ENCODE measurements around the gene GLYATL1B.
"Not testable (repeated sequence)": the region's sequence is repeated elsewhere in the genome, so short reads cannot be mapped to it uniquely, and the experiment has no call there.

DNA sequence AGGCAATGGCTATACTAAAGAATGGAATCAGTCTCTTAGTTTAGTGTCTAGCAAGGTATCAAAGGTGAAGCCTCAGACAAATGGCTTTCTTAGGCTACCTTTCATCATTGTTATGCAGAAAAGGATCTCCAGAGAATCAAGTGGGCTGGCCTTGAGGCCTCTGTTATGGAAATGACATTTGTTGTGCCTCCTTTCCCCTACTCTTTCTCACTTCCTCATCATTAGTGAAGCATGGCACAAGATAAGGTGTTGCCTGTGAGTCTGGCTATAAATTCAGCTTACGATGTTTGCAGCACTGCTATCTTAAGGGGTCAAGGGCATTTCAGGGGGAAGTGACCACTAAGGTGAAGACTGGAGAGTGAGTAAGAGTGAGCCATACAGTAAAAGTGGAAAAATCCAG lies 9.1 kb downstream of the GLYATL1B start:
- TF ChIP-seq OSR1 (CRISPR knock-in tag; IDR thresholded peaks at IDR 0.05); CSDC2 (CRISPR knock-in tag; IDR thresholded peaks at IDR 0.05); ISL1 (CRISPR knock-in tag; IDR thresholded peaks at IDR 0.05); BACH2 (CRISPR knock-in tag; IDR thresholded peaks at IDR 0.05; ENCODE audit: borderline replicate concordance); ZNF565 (CRISPR knock-in tag; conservative IDR thresholded peaks at IDR 0.05; ENCODE audit: low read depth); TOX (CRISPR knock-in tag; IDR thresholded peaks at IDR 0.05; ENCODE audit: borderline replicate concordance); ZFP30 (CRISPR knock-in tag; IDR thresholded peaks at IDR 0.05); PPARA (CRISPR knock-in tag; IDR thresholded peaks at IDR 0.05; ENCODE audit: borderline replicate concordance); SNAI2 (CRISPR knock-in tag; IDR thresholded peaks at IDR 0.05); ZFP3 (CRISPR knock-in tag; IDR thresholded peaks at IDR 0.05); ZNF70 (CRISPR knock-in tag; IDR thresholded peaks at IDR 0.05): not testable (repeated sequence)
- TF ChIP-seq, protein P1, sequence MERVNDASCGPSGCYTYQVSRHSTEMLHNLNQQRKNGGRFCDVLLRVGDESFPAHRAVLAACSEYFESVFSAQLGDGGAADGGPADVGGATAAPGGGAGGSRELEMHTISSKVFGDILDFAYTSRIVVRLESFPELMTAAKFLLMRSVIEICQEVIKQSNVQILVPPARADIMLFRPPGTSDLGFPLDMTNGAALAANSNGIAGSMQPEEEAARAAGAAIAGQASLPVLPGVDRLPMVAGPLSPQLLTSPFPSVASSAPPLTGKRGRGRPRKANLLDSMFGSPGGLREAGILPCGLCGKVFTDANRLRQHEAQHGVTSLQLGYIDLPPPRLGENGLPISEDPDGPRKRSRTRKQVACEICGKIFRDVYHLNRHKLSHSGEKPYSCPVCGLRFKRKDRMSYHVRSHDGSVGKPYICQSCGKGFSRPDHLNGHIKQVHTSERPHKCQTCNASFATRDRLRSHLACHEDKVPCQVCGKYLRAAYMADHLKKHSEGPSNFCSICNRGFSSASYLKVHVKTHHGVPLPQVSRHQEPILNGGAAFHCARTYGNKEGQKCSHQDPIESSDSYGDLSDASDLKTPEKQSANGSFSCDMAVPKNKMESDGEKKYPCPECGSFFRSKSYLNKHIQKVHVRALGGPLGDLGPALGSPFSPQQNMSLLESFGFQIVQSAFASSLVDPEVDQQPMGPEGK (CRISPR knock-in tag; IDR thresholded peaks at IDR 0.05; ENCODE audit: borderline replicate concordance), result not testable (repeated sequence)
- TF ChIP-seq, protein P2, sequence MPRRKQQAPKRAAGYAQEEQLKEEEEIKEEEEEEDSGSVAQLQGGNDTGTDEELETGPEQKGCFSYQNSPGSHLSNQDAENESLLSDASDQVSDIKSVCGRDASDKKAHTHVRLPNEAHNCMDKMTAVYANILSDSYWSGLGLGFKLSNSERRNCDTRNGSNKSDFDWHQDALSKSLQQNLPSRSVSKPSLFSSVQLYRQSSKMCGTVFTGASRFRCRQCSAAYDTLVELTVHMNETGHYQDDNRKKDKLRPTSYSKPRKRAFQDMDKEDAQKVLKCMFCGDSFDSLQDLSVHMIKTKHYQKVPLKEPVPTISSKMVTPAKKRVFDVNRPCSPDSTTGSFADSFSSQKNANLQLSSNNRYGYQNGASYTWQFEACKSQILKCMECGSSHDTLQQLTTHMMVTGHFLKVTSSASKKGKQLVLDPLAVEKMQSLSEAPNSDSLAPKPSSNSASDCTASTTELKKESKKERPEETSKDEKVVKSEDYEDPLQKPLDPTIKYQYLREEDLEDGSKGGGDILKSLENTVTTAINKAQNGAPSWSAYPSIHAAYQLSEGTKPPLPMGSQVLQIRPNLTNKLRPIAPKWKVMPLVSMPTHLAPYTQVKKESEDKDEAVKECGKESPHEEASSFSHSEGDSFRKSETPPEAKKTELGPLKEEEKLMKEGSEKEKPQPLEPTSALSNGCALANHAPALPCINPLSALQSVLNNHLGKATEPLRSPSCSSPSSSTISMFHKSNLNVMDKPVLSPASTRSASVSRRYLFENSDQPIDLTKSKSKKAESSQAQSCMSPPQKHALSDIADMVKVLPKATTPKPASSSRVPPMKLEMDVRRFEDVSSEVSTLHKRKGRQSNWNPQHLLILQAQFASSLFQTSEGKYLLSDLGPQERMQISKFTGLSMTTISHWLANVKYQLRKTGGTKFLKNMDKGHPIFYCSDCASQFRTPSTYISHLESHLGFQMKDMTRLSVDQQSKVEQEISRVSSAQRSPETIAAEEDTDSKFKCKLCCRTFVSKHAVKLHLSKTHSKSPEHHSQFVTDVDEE (CRISPR knock-in tag; IDR thresholded peaks at IDR 0.05), result not testable (repeated sequence)

Measured in SK-N-SH treated with all-trans-retinoic acid at 6 μM for 48 hours (cell line).